ACC112 (cell line): Measurements from ENCODE around the gene KLHL4.
"Not testable (repeated sequence)": the region's sequence is repeated elsewhere in the genome, so short reads cannot be mapped to it uniquely, and the experiment has no call there.

ENCODE experiments used
- H2AFZ ChIP-seq: fragments of 200-600 bp; sonication (generic); one replicate; pipeline ENCODE4 v1.6.0; 2017; ENCODE audit warnings: antibody characterized with exemption, low read length; ENCODE audit not compliant: unreplicated experiment
- H3K27ac ChIP-seq: fragments of 200-600 bp; sonication (generic); 2 replicates; pipeline ENCODE4 v1.5.1; 2014; ENCODE audit warnings: low read depth, mild to moderate bottlenecking, antibody characterized with exemption, low read length, moderate library complexity
- H3K27me3 ChIP-seq: fragments of 200-600 bp; sonication (generic); 2 replicates; pipeline ENCODE4 v1.6.1; 2014; ENCODE audit warnings: mild to moderate bottlenecking, antibody characterized with exemption, low read length, moderate library complexity, mixed read lengths; ENCODE audit not compliant: insufficient read depth
- H3K36me3 ChIP-seq: fragments of 200-600 bp; sonication (generic); 2 replicates; pipeline ENCODE4 v1.6.1; 2016; ENCODE audit warnings: mild to moderate bottlenecking, antibody characterized with exemption, low read length, moderate library complexity, mixed read lengths; ENCODE audit not compliant: insufficient read depth
- H3K4me1 ChIP-seq: fragments of 200-600 bp; sonication (generic); one replicate; pipeline ENCODE4 v1.6.1; 2016; ENCODE audit warnings: low read length, mixed read lengths; ENCODE audit not compliant: insufficient read depth, unreplicated experiment, control insufficient read depth
- H3K4me3 ChIP-seq: fragments of 200-600 bp; sonication (generic); 2 replicates; pipeline ENCODE4 v1.5.1; 2014; ENCODE audit warnings: mild to moderate bottlenecking, low read depth, low read length
- H3K79me2 ChIP-seq: fragments of 200-600 bp; sonication (generic); one replicate; pipeline ENCODE4 v1.6.0; 2016; ENCODE audit warnings: low read length; ENCODE audit not compliant: control insufficient read depth, unreplicated experiment, insufficient read depth

The KLHL4 gene

DNA sequence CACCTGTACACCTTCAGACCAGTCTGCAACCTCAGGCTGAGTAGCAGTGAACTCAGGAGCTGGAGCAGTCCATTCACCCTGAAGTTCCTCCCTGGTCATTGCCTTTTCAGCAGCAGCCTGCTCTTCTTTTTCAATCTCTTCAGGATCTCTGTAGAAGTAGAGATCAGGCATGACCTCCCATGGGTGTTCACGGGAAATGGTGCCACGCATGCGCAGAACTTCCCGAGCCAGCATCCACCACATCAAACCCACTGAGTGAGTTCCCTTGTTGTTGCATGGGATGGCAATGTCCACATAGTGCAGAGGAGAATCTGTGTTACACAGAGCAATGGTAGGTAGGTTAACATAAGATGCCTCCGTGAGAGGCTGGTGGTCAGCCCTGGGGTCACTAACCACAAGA, 185.9 kb downstream of the KLHL4 start:
- not testable (repeated sequence) for H2AFZ ChIP-seq, H3K27me3 ChIP-seq, H3K27ac ChIP-seq, H3K36me3 ChIP-seq, H3K4me3 ChIP-seq, H3K4me1 ChIP-seq, H3K79me2 ChIP-seq

DNA sequence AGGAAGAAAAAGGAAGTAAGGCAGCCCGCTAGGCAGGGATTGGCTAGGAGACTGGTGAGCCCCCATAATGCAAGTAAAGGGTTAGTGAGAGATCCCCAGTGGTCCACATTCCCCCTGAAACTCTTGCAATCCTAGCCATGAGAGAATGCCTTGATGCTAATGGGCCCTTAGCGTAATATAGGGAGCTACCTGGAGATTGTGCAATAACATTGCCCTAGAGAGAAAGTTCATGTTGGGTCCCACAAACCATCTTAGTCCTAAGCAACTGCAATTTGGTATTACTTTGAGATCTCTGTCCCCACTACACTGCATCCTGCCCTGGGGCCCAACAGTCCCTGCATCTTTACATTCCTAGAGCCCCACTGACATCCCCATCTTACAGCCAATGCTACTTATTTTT, 188.5 kb downstream of the KLHL4 start:
- Histone ChIP-seq H3K4me3 (no peak overlapping the region), H3K27me3 (no peaks in the 10 kb centered on the region), H3K4me1 (no peaks in the 10 kb centered on the region), H3K79me2 (no peaks in the 10 kb centered on the region), H3K27ac (no peak overlapping the region), H2AFZ (no peak overlapping the region), H3K36me3 (no peaks in the 10 kb centered on the region)

DNA sequence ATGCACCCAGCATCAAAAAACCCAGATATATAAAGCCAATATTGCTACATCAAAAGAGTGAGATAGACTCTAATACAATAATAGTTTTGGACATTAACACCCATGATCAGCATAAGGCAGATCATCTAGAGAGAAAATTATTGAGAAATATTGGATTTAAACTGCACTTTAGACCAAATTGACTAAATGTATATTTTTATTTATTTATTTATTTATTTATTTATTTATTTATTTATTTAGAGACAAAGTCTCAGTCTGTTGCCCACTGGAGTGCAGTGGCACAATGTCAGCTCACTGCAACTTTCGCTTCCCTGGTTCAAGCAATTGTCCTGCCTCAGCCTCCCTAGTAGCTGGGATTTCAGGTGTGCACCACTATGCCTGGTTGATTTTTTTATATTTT, 193.0 kb downstream of the KLHL4 start:
- Histone ChIP-seq H2AFZ (no peak overlapping the region), H3K79me2 (no peaks in the 10 kb centered on the region), H3K36me3 (no peaks in the 10 kb centered on the region), H3K4me1 (no peaks in the 10 kb centered on the region), H3K27me3 (no peaks in the 10 kb centered on the region), H3K4me3 (no peak overlapping the region), H3K27ac (no peak overlapping the region)
